Uterus (tissue), 2 donors: ENCODE results near the gene BORCS8.

Experiments used
- POLR2A ChIP-seq, 2 donors: fragments of 450-650 bp; IDR thresholded peaks; one replicate each; pipeline ENCODE4 v1.6.1; 2016; ENCODE audit warnings: antibody characterized with exemption in 2 of 2, mild to moderate bottlenecking in 1 of 2, moderate library complexity in 1 of 2
- TF ChIP-seq, protein P1 (sequence below), 4 experiments: fragments of 200-600 bp in 2 of 4; fragments of 450-650 bp in 2 of 4; sonication (generic) in 2 of 4; IDR thresholded peaks; one replicate each; pipeline ENCODE4 v1.5.1; 2016 to 2019; ENCODE audit warnings: antibody characterized with exemption in 4 of 4, mild to moderate bottlenecking in 2 of 4, moderate library complexity in 1 of 4

DNA sequence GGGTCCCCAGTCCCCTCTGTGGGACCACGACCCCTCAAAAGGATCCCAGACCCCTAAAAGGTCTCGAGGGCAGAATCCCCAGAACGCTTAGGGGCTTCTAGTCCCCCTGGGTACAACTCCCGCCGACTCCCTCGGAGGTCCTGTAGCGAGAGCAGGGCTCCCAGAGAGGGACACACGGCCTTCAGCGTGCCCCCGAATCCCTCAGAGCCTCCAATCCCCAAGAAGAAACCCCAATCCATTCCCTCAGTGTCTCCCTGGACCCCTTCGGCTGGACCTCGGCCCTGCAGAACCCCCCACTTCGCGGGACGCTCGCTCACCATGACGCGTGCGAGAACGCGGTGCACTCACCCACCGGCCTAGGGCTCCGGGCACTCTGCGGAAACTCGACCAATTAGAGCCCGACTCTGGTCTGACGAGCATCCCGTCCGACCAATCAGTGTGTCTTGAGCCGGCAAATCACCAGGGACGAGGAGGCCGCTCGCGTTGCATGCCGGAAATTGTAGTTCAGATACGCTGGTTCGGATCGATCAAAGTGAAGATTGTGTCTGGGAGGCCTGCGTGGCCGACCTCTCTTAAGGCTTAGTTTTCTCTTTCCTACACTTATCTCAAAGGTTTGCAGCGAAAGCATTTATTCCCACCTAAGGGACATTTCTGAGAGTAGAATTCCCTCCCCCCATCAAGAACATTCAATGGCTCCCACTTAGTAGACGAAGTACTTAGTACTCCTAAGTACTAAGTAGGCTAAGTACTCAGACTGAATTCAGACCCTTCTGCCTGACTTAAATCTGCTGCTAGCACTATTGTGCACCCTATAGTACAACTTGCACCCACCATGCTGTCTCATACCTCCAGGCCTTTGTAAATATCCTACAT is 53.6 kb downstream of the BORCS8 start, which contains the start of gene TMEM161A:
- TF ChIP-seq, protein P1, sequence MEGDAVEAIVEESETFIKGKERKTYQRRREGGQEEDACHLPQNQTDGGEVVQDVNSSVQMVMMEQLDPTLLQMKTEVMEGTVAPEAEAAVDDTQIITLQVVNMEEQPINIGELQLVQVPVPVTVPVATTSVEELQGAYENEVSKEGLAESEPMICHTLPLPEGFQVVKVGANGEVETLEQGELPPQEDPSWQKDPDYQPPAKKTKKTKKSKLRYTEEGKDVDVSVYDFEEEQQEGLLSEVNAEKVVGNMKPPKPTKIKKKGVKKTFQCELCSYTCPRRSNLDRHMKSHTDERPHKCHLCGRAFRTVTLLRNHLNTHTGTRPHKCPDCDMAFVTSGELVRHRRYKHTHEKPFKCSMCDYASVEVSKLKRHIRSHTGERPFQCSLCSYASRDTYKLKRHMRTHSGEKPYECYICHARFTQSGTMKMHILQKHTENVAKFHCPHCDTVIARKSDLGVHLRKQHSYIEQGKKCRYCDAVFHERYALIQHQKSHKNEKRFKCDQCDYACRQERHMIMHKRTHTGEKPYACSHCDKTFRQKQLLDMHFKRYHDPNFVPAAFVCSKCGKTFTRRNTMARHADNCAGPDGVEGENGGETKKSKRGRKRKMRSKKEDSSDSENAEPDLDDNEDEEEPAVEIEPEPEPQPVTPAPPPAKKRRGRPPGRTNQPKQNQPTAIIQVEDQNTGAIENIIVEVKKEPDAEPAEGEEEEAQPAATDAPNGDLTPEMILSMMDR (IDR thresholded peaks at IDR 0.05): no peak
- peak; percentile 60 to 63 for TF ChIP-seq POLR2A (IDR thresholded peaks at IDR 0.05)
